ENCODE results near the gene HDAC1. TPM values are rescaled to one million over a fixed set of nuclear protein-coding genes. Genes with fewer than 3 reads are reported as not detected.

The HDAC1 gene
- polyA plus RNA-seq, 1 of the 3 experiments (the other 2 are of a cell fraction): 172 TPM

- Histone ChIP-seq H4K20me1 (ENCODE audit: insufficient read depth) (no peaks in the 10 kb centered on the region), H3K27ac (ENCODE audit: low read depth in 2 of 2, low read length in 1 of 2) (peak overlapping the region in 1 of 2 experiments; percentile 75; a peak in 2 of 4 replicates), H3K9ac (no peak overlapping the region; the same call in 1 of the 2 replicates), H3F3A (replicated peaks; ENCODE audit: insufficient read depth) (peaks cover 14% of the 10 kb centered on the region), H3K4me1 (ENCODE audit: control insufficient read depth in 1 of 2, insufficient read depth in 2 of 2, low read depth in 1 of 2, low read length in 1 of 2) (0 out of 4 replicates have a peak, but pooled peaks cover 0 to 3% of the 10 kb centered on the region in 2 experiments), H2AFZ (ENCODE audit: low read depth) (peak overlapping the region; percentile 69; the same call in 1 of the 2 replicates), H3K27me3 (ENCODE audit: insufficient read depth) (no peaks in the 10 kb centered on the region), H3K4me2 (peak overlapping the region; percentile 57; the same call in 1 of the 2 replicates), H3K4me3 (ENCODE audit: low read depth in 2 of 2, low read length in 1 of 2) (no peak overlapping the region; a peak in 1 of 4 replicates), H3K79me2 (ENCODE audit: insufficient read depth) (no peaks in the 10 kb centered on the region), H3K9me2 (no peaks in the 10 kb centered on the region), H3K36me3 (replicated peaks in 1 of 2; ENCODE audit: control insufficient read depth in 1 of 2, insufficient read depth in 2 of 2, low read length in 1 of 2) (no peaks in the 10 kb centered on the region), H3K9me3 (no peaks in the 10 kb centered on the region)
- 71% methylated on average over 7 of the region's 7 CpGs for WGBS (ENCODE audit: low lambda C conversion rate)
- TF ChIP-seq REST (IDR thresholded peaks at IDR 0.05; ENCODE audit: low read depth, low read length) (no peak), FOSL2 (IDR thresholded peaks at IDR 0.05; ENCODE audit: borderline replicate concordance, low read depth) (no peak), CHD2 (IDR thresholded peaks at IDR 0.05; ENCODE audit: low read length, partially characterized antibody) (no peak), TCF12 (IDR thresholded peaks at IDR 0.05) (no peak), MEF2A (IDR thresholded peaks at IDR 0.05; ENCODE audit: borderline replicate concordance, low read depth) (no peak), RAD21 (IDR thresholded peaks at IDR 0.05; ENCODE audit: low read length) (no peak), MXI1 (IDR thresholded peaks at IDR 0.05; ENCODE audit: low read depth, low read length) (no peak), GATA2 (CRISPR knock-in tag; IDR thresholded peaks at IDR 0.05) (no peak), GABPA (IDR thresholded peaks at IDR 0.05; ENCODE audit: low read depth) (no peak), ELF1 (IDR thresholded peaks at IDR 0.05) (no peak), CTCF (IDR thresholded peaks at IDR 0.05) (no peak), IRF3 (IDR thresholded peaks at IDR 0.05; ENCODE audit: low read depth, low read length) (no peak), RFX5 (IDR thresholded peaks at IDR 0.05; ENCODE audit: low read length) (no peak), RXRA (IDR thresholded peaks at IDR 0.05; ENCODE audit: borderline replicate concordance, low read depth) (no peak), TAF1 (IDR thresholded peaks at IDR 0.05; ENCODE audit: borderline replicate concordance, low read depth, low read length) (no peak), JUND (IDR thresholded peaks at IDR 0.05) (no peak), YY1 (IDR thresholded peaks at IDR 0.05; ENCODE audit: low read depth) (no peak), FOXM1 (IDR thresholded peaks at IDR 0.05; ENCODE audit: low read depth) (no peak)
- TF ChIP-seq, protein P1, sequence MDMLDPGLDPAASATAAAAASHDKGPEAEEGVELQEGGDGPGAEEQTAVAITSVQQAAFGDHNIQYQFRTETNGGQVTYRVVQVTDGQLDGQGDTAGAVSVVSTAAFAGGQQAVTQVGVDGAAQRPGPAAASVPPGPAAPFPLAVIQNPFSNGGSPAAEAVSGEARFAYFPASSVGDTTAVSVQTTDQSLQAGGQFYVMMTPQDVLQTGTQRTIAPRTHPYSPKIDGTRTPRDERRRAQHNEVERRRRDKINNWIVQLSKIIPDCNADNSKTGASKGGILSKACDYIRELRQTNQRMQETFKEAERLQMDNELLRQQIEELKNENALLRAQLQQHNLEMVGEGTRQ (IDR thresholded peaks at IDR 0.05; ENCODE audit: borderline replicate concordance, low read depth, low read length): no peak
- DNase-seq: no peak
- ChIA-PET POLR2A (interaction anchor here (0.9 kb wide), 1 partner anchor 14 kb away, joined by 3 read pairs; no protein-coding TSS in a partner anchor), CTCF (no interaction called here)
These were observed 24.8 kb upstream of the HDAC1 start for GRCh38 chr1:32266921-32267591.
